NCI-H146 (cell line): ENCODE measurements around the gene MFAP5.
"Not testable (repeated sequence)": the region's sequence is repeated elsewhere in the genome, so short reads cannot be mapped to it uniquely, and the experiment has no call there.

Source experiments
- DNase-seq: peaks from one replicate; lab custom pipeline; 2025; lab: John Stamatoyannopoulos, UW

MFAP5 gene

DNA sequence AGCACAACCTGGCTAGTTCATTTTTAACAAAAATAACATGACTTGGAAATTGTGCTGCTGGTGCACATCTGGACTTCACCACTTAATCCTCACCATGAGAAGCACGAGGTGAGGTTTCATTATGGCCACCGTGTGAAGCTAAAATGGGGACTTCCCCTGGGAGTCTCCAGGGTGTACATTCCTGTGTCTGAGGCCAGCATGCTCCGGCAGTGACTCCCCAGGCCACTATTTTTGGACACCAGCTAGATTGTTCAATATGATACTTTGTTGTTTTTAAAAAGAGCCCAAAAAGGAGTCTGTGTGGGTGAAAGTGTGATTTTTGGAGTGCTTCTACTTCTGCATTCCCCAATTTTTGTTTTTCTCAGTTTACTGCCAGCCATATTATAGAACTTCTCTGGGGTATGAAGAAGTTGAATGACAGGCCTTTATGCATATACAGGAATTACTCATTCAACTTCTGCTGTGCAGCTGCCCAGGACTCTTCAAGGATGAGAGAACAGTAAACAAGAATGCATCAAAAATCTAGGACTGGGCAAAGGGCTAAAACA lies 33.1 kb downstream of the MFAP5 start:
- no peak for DNase-seq

DNA sequence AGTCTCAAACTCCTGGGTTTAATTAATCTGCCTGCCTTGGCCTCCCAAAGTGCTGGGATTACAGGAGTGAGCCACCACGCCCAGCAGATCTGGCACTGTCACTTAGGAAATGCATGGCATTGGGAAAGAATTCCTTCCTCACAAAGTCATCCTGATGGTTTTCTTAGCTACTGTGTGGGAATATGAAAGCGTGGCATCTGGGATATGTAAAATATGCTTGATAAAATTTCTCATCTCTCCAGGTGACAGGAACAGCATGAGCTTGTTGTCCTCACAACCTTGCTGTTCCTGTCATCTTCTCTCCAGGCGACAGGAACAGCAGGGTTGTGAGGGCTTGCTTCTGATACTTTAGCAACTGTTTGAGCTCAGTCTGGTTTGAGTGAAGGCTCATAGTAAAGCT lies 33.9 kb downstream of the MFAP5 start:
- DNase-seq = no peak

DNA sequence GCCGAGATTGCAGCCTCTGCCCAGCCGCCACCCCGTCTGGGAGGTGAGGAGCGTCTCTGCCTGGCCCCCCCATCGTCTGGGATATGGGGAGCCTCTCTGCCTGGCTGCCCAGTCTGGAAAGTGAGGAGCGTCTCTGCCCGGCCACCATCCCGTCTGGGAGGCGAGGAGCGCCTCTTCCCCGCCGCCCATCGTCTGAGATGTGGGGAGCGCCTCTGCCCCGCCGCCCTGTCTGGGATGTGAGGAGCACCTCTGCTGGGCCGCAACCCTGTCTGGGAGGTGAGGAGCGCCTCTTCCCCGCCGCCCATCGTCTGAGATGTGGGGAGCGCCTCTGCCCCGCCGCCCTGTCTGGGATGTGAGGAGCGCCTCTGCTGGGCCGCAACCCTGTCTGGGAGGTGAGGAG lies 37.9 kb downstream of the MFAP5 start:
- not testable (repeated sequence) for DNase-seq

- DNase-seq = no peak
Observed at GRCh38 chr12:8622646-8623045, 40.0 kb downstream of the MFAP5 start.

DNA sequence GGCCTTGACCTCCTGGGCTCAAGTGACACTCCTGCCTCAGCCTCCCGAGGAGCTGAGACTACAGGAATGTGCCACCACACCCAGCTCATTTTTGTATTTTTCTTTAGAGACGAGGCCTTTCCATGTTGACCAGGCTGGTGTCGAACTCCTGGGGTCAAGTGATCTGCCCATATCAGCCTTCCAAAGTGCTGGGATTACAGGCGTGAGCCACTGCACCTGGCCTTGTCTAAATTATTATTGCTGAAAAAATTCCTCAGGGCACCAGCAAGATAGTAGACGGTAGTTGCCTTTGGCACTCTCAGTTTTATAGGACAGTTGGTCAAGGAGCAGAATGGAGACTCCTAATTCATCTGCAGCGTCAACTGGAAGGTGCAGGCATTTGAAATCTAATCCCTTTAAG lies 47.4 kb downstream of the MFAP5 start:
- no peak for DNase-seq

- not testable (repeated sequence) for DNase-seq
Observed at GRCh38 chr12:8613881-8614280, 48.7 kb downstream of the MFAP5 start.

DNA sequence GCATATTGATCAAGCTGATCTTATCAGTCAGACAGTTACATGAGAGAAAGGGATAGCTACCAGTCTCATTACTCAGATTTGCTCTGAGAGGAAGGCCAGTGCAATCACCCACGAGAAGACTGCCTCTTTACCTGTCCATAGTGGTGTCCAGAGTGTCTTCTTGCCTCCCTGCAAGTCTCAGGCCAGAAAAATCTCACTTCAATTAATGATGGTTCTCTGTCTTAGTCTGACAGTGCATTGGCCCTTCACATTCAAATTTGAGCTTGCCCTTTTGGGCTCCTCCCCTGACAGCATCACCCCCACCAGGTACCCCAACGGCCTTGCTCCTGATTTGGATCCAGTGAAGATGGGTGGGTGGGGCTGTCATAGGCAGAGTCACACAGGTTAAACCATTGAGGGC lies 50.0 kb downstream of the MFAP5 start, which contains the start of gene AICDA:
AICDA (minus strand) TSS at position 231 of the 400 bp plus-strand sequence; CDS start at position 139, 92 bp downstream.
- DNase-seq = no peak

DNA sequence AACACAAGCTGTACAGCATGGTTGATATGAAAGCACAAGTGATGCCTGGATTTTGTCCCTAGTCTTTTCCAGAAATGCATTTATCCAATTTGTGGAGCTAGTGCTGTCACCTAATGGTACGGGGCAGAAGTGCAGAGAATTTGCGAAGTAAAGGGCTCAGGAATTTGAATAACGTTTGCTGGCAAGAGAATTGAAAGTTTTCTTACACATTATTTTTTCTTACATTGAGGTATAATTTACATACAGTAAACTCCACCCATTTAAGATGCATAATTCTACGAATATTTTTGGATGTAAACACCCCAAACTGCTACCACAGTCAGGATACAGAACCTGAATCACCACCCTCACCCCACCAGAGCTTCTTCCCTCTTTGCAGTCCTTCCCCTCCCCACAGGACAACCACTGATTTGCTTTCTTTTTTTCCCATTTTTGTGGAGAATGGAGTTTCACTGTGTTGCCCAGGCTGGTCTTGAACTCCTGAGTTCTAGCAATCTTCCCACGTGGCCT lies 53.5 kb downstream of the MFAP5 start:
- peak; percentile 15 for DNase-seq

DNA sequence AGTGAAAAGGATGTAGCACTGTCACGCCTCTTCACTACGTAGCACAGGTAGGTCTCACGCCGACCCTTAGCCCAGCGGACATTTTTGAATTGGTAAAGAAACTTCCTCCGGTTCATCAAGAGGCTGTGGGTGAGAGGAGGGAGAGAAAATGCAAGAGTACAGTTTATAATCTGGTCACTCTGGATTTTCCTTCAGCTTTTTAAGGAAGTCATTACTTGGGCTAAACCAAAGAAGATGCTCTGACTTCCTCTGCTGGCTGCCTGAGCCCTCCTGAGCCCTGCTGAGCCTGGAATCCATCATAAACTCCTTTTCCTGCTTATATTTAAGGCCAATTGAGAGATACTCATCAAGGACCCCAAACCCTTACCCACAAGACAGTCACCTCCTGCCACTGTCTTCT lies 55.7 kb downstream of the MFAP5 start:
- no peak for DNase-seq

DNA sequence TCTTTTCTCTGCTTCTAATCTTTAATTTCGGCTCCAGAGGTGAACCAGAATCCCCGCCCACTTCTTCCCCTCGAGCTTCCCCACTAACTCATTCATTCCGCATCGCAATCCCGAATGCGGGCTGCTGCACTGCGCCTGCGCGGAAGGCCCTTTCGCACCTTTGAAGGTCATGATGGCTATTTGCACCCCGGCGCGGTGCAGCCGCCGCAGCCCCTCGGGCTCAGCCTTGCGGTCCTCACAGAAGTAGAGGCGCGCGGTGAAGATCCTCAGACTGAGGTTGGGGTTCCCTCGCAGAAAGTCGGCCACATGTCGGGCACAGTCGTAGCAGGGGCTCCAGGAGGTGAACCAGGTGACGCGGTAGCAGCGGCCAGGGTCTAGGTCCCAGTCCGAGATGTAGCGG lies 57.6 kb downstream of the MFAP5 start:
- DNase-seq = no peak

DNA sequence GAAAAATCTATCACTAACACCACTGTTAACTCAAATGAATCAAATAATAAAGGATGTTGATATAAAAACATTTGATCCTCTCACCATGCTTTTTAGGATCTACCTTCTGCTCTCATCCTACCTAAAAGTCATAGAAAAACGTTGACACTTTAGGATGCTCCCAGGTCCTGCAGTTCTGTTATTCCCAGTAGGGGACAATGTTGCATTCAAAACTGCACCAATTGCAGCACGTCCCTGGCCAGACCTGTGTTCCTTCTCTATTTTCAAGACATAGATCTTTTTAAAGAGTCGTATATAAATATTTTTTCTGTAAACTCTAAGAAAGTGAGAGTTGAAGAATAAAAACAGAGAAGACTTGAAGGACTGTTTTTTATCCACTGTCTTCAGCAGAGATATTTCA lies 58.8 kb downstream of the MFAP5 start:
- no peak for DNase-seq

DNA sequence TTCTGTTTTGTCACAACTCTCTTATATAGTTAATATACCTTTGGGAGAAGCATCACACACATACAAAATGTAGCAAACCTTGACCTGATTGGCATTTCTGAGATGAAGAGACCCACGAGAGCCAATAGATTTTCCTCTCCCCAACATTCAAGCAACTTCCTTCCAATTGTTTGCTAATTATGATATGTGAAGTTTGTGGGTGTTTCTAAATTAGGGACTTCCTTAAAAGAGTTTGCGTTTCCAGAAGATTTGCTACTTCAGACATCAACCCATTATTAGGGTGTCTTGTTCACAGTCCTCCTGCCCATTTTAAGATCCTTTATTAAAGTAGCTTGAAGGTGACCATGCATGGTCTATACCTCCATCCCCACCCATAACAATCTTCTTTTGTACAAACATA lies 59.3 kb downstream of the MFAP5 start:
- DNase-seq = no peak

GRCh38 chr12:8596561-8596960 lies 66.1 kb downstream of the MFAP5 start:
- no peak for DNase-seq
